DND-41 (cell line): ENCODE data around the gene ATXN1.
"Not testable (repeated sequence)": the region's sequence is repeated elsewhere in the genome, so short reads cannot be mapped to it uniquely, and the experiment has no call there.

Source experiments
- ATAC-seq: fragments of 200-7000 bp; cut with Tn5 transposase; 3 replicates; pipeline ENCODE4 v1.9.1; 2021; ENCODE audit warnings: low read depth; ENCODE audit not compliant: insufficient read depth
- DNase-seq: peaks from one replicate; pipeline ENCODE4 v3.0.0-alpha.2; 2020
- H2AFZ ChIP-seq: 2 replicates; pipeline ENCODE4 v1.6.0; 2012; ENCODE audit warnings: low read depth, low read length
- H3K27ac ChIP-seq: 2 replicates; pipeline ENCODE4 v1.5.1; 2012; ENCODE audit warnings: low read length, inconsistent platforms
- H3K27me3 ChIP-seq: fragments of 200-600 bp; sonication (generic); 2 replicates; pipeline ENCODE4 v1.6.0; 2012; ENCODE audit warnings: low read length, mild to moderate bottlenecking, inconsistent platforms; ENCODE audit not compliant: insufficient read depth, poor library complexity
- H3K36me3 ChIP-seq: 2 replicates; pipeline ENCODE4 v1.5.1; 2012; ENCODE audit warnings: low read length, inconsistent platforms; ENCODE audit not compliant: insufficient read depth
- H3K4me1 ChIP-seq: 2 replicates; pipeline ENCODE4 v1.5.1; 2012; ENCODE audit warnings: mild to moderate bottlenecking, low read length; ENCODE audit not compliant: insufficient read depth
- H3K4me2 ChIP-seq: 2 replicates; pipeline ENCODE4 v1.6.0; 2012; ENCODE audit warnings: mild to moderate bottlenecking, moderate library complexity, low read length, inconsistent platforms; ENCODE audit not compliant: insufficient read depth
- H3K4me3 ChIP-seq, 2 experiments: fragments of 200-600 bp in 1 of 2; shearing (Covaris generic) in 1 of 2; 2 replicates each; pipeline ENCODE4 v1.5.1; 2012 to 2016; ENCODE audit warnings: inconsistent platforms in 2 of 2, low read length in 2 of 2, mild to moderate bottlenecking in 2 of 2, low read depth in 1 of 2, moderate library complexity in 1 of 2
- H3K79me2 ChIP-seq: 2 replicates; pipeline ENCODE4 v1.6.0; 2012; ENCODE audit warnings: low read length, inconsistent platforms; ENCODE audit not compliant: insufficient read depth
- H3K9ac ChIP-seq: 2 replicates; pipeline ENCODE4 v1.6.0; 2012; ENCODE audit warnings: low read depth, mild to moderate bottlenecking, inconsistent platforms, low read length, moderate library complexity
- H3K9me3 ChIP-seq: 2 replicates; pipeline ENCODE4 v1.5.1; 2012; ENCODE audit warnings: low read length, moderate library complexity, mild to moderate bottlenecking, inconsistent platforms; ENCODE audit not compliant: insufficient read depth, severe bottlenecking
- H4K20me1 ChIP-seq: 2 replicates; pipeline ENCODE4 v1.6.0; 2012; ENCODE audit warnings: low read length; ENCODE audit not compliant: insufficient read depth
- CTCF ChIP-seq: IDR thresholded peaks from 2 replicates; pipeline ENCODE4 v1.5.1; 2012; ENCODE audit warnings: borderline replicate concordance, low read length, moderate library complexity, mild to moderate bottlenecking; ENCODE audit not compliant: poor library complexity, severe bottlenecking; ENCODE audit errors: extremely low read depth
- EZH2 ChIP-seq: IDR thresholded peaks from 3 replicates; pipeline ENCODE4 v1.6.1; 2012; ENCODE audit warnings: borderline replicate concordance, low read depth, mild to moderate bottlenecking, moderate library complexity, low read length, inconsistent platforms; ENCODE audit not compliant: severe bottlenecking

The ATXN1 gene

GRCh38 chr6:16380220-16380809 is 380.9 kb downstream of the ATXN1 start:
- Histone ChIP-seq H3K9me3 (no peaks in the 10 kb centered on the region), H2AFZ (no peak overlapping the region), H3K36me3 (no peaks in the 10 kb centered on the region), H3K4me3 (no peak overlapping the region), H3K9ac (no peak overlapping the region), H4K20me1 (no peaks in the 10 kb centered on the region), H3K27ac (no peak overlapping the region), H3K79me2 (no peaks in the 10 kb centered on the region), H3K4me1 (no peaks in the 10 kb centered on the region), H3K27me3 (no peaks in the 10 kb centered on the region), H3K4me2 (no peak overlapping the region)
- no peak for ATAC-seq
- TF ChIP-seq CTCF = no peak
- no peak for TF ChIP-seq EZH2
- no peak for DNase-seq

GRCh38 chr6:16378360-16378759 is 382.9 kb downstream of the ATXN1 start:
- not testable (repeated sequence) for H2AFZ ChIP-seq

GRCh38 chr6:16377470-16377869 is 383.8 kb downstream of the ATXN1 start:
- TF ChIP-seq CTCF (no peak), EZH2 (no peak)
- no peaks in the 10 kb centered on the region for H3K4me1 ChIP-seq
- no peak for ATAC-seq

More at GRCh38 chr6:16378360-16378759, 382.9 kb downstream of the ATXN1 start:
- not testable (repeated sequence) for H3K9me3 ChIP-seq, H3K79me2 ChIP-seq, H3K36me3 ChIP-seq, H3K9ac ChIP-seq, H3K4me3 ChIP-seq, H4K20me1 ChIP-seq, H3K4me2 ChIP-seq, H3K27ac ChIP-seq, H3K4me1 ChIP-seq, DNase-seq, H3K27me3 ChIP-seq, ATAC-seq

GRCh38 chr6:16375843-16376242 is 385.4 kb downstream of the ATXN1 start:
- no peaks in the 10 kb centered on the region for H3K9me3 ChIP-seq
- DNase-seq (no peak), ATAC-seq (no peak)
- H3K9ac ChIP-seq = no peak overlapping the region
- H3K79me2 ChIP-seq = no peaks in the 10 kb centered on the region
- no peaks in the 10 kb centered on the region for H4K20me1 ChIP-seq
- H3K4me2 ChIP-seq = no peak overlapping the region
- H3K36me3 ChIP-seq = no peaks in the 10 kb centered on the region
- no peaks in the 10 kb centered on the region for H3K4me1 ChIP-seq
- no peaks in the 10 kb centered on the region for H3K27me3 ChIP-seq
- no peak overlapping the region for H3K4me3 ChIP-seq
- H2AFZ ChIP-seq = no peak overlapping the region
- no peak for TF ChIP-seq EZH2
- no peak for TF ChIP-seq CTCF
- no peak overlapping the region for H3K27ac ChIP-seq

More at GRCh38 chr6:16377470-16377869, 383.8 kb downstream of the ATXN1 start:
- no peaks in the 10 kb centered on the region for H3K9me3 ChIP-seq
- no peak overlapping the region for H2AFZ ChIP-seq
- no peaks in the 10 kb centered on the region for H3K36me3 ChIP-seq
- no peaks in the 10 kb centered on the region for H3K79me2 ChIP-seq
- H3K27ac ChIP-seq = no peak overlapping the region
- no peak overlapping the region for H3K9ac ChIP-seq
- H3K4me3 ChIP-seq = no peak overlapping the region
- no peak for DNase-seq
- no peak overlapping the region for H3K4me2 ChIP-seq
- H3K27me3 ChIP-seq = no peaks in the 10 kb centered on the region
- no peaks in the 10 kb centered on the region for H4K20me1 ChIP-seq
